ENCODE data around the gene JUNB. TPM values are rescaled to one million over a fixed set of nuclear protein-coding genes. Genes with fewer than 3 reads are reported as not detected.
A peak's percentile ranks its signal among the peaks of the same experiment; 100 is the strongest.

JUNB gene
- total and polyA plus RNA-seq, 2 of the 13 experiments (the other 11 are each of a cell fraction or from before 2014, with no cell fraction given), result 7.7 to 8.2 TPM

DNA sequence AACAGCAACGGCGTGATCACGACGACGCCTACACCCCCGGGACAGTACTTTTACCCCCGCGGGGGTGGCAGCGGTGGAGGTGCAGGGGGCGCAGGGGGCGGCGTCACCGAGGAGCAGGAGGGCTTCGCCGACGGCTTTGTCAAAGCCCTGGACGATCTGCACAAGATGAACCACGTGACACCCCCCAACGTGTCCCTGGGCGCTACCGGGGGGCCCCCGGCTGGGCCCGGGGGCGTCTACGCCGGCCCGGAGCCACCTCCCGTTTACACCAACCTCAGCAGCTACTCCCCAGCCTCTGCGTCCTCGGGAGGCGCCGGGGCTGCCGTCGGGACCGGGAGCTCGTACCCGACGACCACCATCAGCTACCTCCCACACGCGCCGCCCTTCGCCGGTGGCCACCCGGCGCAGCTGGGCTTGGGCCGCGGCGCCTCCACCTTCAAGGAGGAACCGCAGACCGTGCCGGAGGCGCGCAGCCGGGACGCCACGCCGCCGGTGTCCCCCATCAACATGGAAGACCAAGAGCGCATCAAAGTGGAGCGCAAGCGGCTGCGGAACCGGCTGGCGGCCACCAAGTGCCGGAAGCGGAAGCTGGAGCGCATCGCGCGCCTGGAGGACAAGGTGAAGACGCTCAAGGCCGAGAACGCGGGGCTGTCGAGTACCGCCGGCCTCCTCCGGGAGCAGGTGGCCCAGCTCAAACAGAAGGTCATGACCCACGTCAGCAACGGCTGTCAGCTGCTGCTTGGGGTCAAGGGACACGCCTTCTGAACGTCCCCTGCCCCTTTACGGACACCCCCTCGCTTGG, 966 bp downstream of the JUNB start (continued):
- no peak for TF ChIP-seq IKZF4 (CRISPR knock-in tag; IDR thresholded peaks at IDR 0.05; ENCODE audit: borderline replicate concordance, low read depth, not compliant biosample characterization)
- TF ChIP-seq CBX5 (CRISPR knock-in tag; IDR thresholded peaks at IDR 0.05; ENCODE audit: borderline replicate concordance), result no peak
- no peak for TF ChIP-seq ZNF781 (CRISPR knock-in tag; IDR thresholded peaks at IDR 0.05; ENCODE audit: borderline replicate concordance, not compliant biosample characterization)
- TF ChIP-seq CHCHD3 (CRISPR knock-in tag; IDR thresholded peaks at IDR 0.05), result no peak; the same call in none of the 2 replicates
- TF ChIP-seq, protein P1, sequence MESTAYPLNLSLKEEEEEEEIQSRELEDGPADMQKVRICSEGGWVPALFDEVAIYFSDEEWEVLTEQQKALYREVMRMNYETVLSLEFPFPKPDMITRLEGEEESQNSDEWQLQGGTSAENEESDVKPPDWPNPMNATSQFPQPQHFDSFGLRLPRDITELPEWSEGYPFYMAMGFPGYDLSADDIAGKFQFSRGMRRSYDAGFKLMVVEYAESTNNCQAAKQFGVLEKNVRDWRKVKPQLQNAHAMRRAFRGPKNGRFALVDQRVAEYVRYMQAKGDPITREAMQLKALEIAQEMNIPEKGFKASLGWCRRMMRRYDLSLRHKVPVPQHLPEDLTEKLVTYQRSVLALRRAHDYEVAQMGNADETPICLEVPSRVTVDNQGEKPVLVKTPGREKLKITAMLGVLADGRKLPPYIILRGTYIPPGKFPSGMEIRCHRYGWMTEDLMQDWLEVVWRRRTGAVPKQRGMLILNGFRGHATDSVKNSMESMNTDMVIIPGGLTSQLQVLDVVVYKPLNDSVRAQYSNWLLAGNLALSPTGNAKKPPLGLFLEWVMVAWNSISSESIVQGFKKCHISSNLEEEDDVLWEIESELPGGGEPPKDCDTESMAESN (CRISPR knock-in tag; conservative IDR thresholded peaks at IDR 0.05), result peak; percentile 92
- no peak for TF ChIP-seq ZNF567 (CRISPR knock-in tag; IDR thresholded peaks at IDR 0.05; ENCODE audit: borderline replicate concordance)
- TF ChIP-seq, protein P2, sequence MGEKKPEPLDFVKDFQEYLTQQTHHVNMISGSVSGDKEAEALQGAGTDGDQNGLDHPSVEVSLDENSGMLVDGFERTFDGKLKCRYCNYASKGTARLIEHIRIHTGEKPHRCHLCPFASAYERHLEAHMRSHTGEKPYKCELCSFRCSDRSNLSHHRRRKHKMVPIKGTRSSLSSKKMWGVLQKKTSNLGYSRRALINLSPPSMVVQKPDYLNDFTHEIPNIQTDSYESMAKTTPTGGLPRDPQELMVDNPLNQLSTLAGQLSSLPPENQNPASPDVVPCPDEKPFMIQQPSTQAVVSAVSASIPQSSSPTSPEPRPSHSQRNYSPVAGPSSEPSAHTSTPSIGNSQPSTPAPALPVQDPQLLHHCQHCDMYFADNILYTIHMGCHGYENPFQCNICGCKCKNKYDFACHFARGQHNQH (CRISPR knock-in tag; IDR thresholded peaks at IDR 0.05), result peak; percentile 63
- no peak for TF ChIP-seq ZFP41 (CRISPR knock-in tag; IDR thresholded peaks at IDR 0.05; ENCODE audit: borderline replicate concordance)
- peak; percentile 67 for TF ChIP-seq MXD4 (CRISPR knock-in tag; IDR thresholded peaks at IDR 0.05)
- no peak for TF ChIP-seq SUZ12 (IDR thresholded peaks at IDR 0.05; ENCODE audit: low read depth, low read length)
- TF ChIP-seq ATM (IDR thresholded peaks at IDR 0.05; ENCODE audit: borderline replicate concordance), result no peak
- peak; percentile 79 for TF ChIP-seq RBFOX2 (IDR thresholded peaks at IDR 0.05; ENCODE audit: low read depth, low read length)
- TF ChIP-seq ATF7-NPFF (CRISPR knock-in tag; IDR thresholded peaks at IDR 0.05; ENCODE audit: low read depth), result peak; percentile 86
- 0 out of 2 replicates have a peak, but pooled peaks have one; percentile 64 for TF ChIP-seq ZFP36L1 (CRISPR knock-in tag; IDR thresholded peaks at IDR 0.05)
- peak; percentile 85 for TF ChIP-seq MYC (CRISPR knock-in tag; IDR thresholded peaks at IDR 0.05; ENCODE audit: borderline replicate concordance)
- no peak for TF ChIP-seq FOXP1 (IDR thresholded peaks at IDR 0.05)
- no peak for TF ChIP-seq FOXP1 (CRISPR knock-in tag; IDR thresholded peaks at IDR 0.05)
- no peak for TF ChIP-seq MAFG (CRISPR knock-in tag; IDR thresholded peaks at IDR 0.05)
- TF ChIP-seq ZNF451 (CRISPR knock-in tag; IDR thresholded peaks at IDR 0.05), result no peak
- peak; percentile 22 for TF ChIP-seq TEAD3 (CRISPR knock-in tag; optimal IDR thresholded peaks at IDR 0.05; ENCODE audit: borderline replicate concordance)
- no peak for TF ChIP-seq MTF1 (CRISPR knock-in tag; IDR thresholded peaks at IDR 0.05)
- TF ChIP-seq, protein P3, sequence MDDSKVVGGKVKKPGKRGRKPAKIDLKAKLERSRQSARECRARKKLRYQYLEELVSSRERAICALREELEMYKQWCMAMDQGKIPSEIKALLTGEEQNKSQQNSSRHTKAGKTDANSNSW (CRISPR knock-in tag; IDR thresholded peaks at IDR 0.05; ENCODE audit: borderline replicate concordance), result no peak
- TF ChIP-seq PTBP1 (IDR thresholded peaks at IDR 0.05; ENCODE audit: low read depth, low read length, poor library complexity, severe bottlenecking), result no peak
- TF ChIP-seq ATF7 (IDR thresholded peaks at IDR 0.05), result no peak
- TF ChIP-seq ATF7 (CRISPR knock-in tag; IDR thresholded peaks at IDR 0.05), result no peak
- TF ChIP-seq ZMAT3 (CRISPR knock-in tag; conservative IDR thresholded peaks at IDR 0.05), result no peak; the same call in 1 of the 2 replicates
- no peak for TF ChIP-seq ZNF260 (CRISPR knock-in tag; IDR thresholded peaks at IDR 0.05; ENCODE audit: borderline replicate concordance, low read depth)
- TF ChIP-seq NR2F1 (CRISPR knock-in tag; IDR thresholded peaks at IDR 0.05), result peak in 1 of 2 experiments; percentile 82; a peak in 3 of 4 replicates
- no peak for TF ChIP-seq ZNF12 (CRISPR knock-in tag; IDR thresholded peaks at IDR 0.05)
- TF ChIP-seq TOE1 (CRISPR knock-in tag; IDR thresholded peaks at IDR 0.05), result no peak

Measured in HepG2 (cell line).